ENCODE data around the gene SOX13.

The SOX13 gene

GRCh38 chr1:204116539-204116938, 43.6 kb downstream of the SOX13 start:
- H3K27ac ChIP-seq: no peak overlapping the region
- TF ChIP-seq CTCF (IDR thresholded peaks at IDR 0.05) (no peak), ZFX (IDR thresholded peaks at IDR 0.05; ENCODE audit: borderline replicate concordance) (no peak)

GRCh38 chr1:204121840-204122555, 49.1 kb downstream of the SOX13 start:
- H3K27ac ChIP-seq: no peak overlapping the region
- TF ChIP-seq CTCF (IDR thresholded peaks at IDR 0.05): no peak
- TF ChIP-seq ZFX (IDR thresholded peaks at IDR 0.05; ENCODE audit: borderline replicate concordance): no peak

- H3K27ac ChIP-seq: no peak overlapping the region
- TF ChIP-seq CTCF (IDR thresholded peaks at IDR 0.05): peak; percentile 62
- TF ChIP-seq ZFX (IDR thresholded peaks at IDR 0.05; ENCODE audit: borderline replicate concordance): no peak
Measured at GRCh38 chr1:204123376-204123775, 50.5 kb downstream of the SOX13 start.

- TF ChIP-seq CTCF (IDR thresholded peaks at IDR 0.05) (no peak), ZFX (IDR thresholded peaks at IDR 0.05; ENCODE audit: borderline replicate concordance) (no peak)
Measured at GRCh38 chr1:204124639-204125038, 51.7 kb downstream of the SOX13 start.

GRCh38 chr1:204125759-204126351, 52.9 kb downstream of the SOX13 start:
- H3K27ac ChIP-seq: no peak overlapping the region
- no peak for TF ChIP-seq ZFX (IDR thresholded peaks at IDR 0.05; ENCODE audit: borderline replicate concordance)
- no peak for TF ChIP-seq CTCF (IDR thresholded peaks at IDR 0.05)

More at GRCh38 chr1:204124639-204125038, 51.7 kb downstream of the SOX13 start:
- no peak overlapping the region for H3K27ac ChIP-seq

GRCh38 chr1:204126386-204126785, 53.5 kb downstream of the SOX13 start:
- TF ChIP-seq ZFX (IDR thresholded peaks at IDR 0.05; ENCODE audit: borderline replicate concordance) (no peak), CTCF (IDR thresholded peaks at IDR 0.05) (no peak)
- peak overlapping the region; percentile 38; the same call in 1 of the 2 replicates for H3K27ac ChIP-seq

GRCh38 chr1:204126956-204127355, 54.0 kb downstream of the SOX13 start:
- H3K27ac ChIP-seq: peak overlapping the region; percentile 38
- TF ChIP-seq ZFX (IDR thresholded peaks at IDR 0.05; ENCODE audit: borderline replicate concordance) (no peak), CTCF (IDR thresholded peaks at IDR 0.05) (no peak)
